GM19372 (cell line): ENCODE data around the gene CDKN2B-AS1.
"Not testable (repeated sequence)": the region's sequence is repeated elsewhere in the genome, so short reads cannot be mapped to it uniquely, and the experiment has no call there.

Source experiments
- ATAC-seq: cut with Tn5 transposase; IDR thresholded peaks from one replicate; pipeline ENCODE4 v1.9.1; 2021; ENCODE audit warnings: mild to moderate bottlenecking, low read depth, moderate library complexity; ENCODE audit not compliant: unreplicated experiment

The CDKN2B-AS1 gene

GRCh38 chr9:21994556-21995005 is at the start of gene CDKN2B-AS1:
Gene CDKN2B-AS1 (plus strand): TSS chr9:21994791.
- ATAC-seq, result peak; percentile 46

- no peak for ATAC-seq
Measured at GRCh38 chr9:21945606-21946005, 49.0 kb upstream of the CDKN2B-AS1 start.

- ATAC-seq, result no peak
Measured at GRCh38 chr9:21958833-21959232, 35.8 kb upstream of the CDKN2B-AS1 start.

GRCh38 chr9:21959268-21959667 is 35.3 kb upstream of the CDKN2B-AS1 start:
- ATAC-seq, result not testable (repeated sequence)

GRCh38 chr9:21961569-21961968 is 33.0 kb upstream of the CDKN2B-AS1 start:
- ATAC-seq, result no peak

- peak; percentile 62 for ATAC-seq
Measured at GRCh38 chr9:21964925-21965385, 29.6 kb upstream of the CDKN2B-AS1 start.

- peak; percentile 83 for ATAC-seq
Measured at GRCh38 chr9:21965401-21965951, 29.1 kb upstream of the CDKN2B-AS1 start.

GRCh38 chr9:21966140-21966851 is 28.3 kb upstream of the CDKN2B-AS1 start:
- no peak for ATAC-seq

- no peak for ATAC-seq
Measured at GRCh38 chr9:21967169-21967568, 27.4 kb upstream of the CDKN2B-AS1 start.

- no peak for ATAC-seq
Measured at GRCh38 chr9:21967702-21968101, 26.9 kb upstream of the CDKN2B-AS1 start.

GRCh38 chr9:21968331-21969010 is 26.1 kb upstream of the CDKN2B-AS1 start:
- ATAC-seq, result no peak

- ATAC-seq, result no peak
Measured at GRCh38 chr9:21969011-21969940, 25.3 kb upstream of the CDKN2B-AS1 start.

GRCh38 chr9:21969951-21970799 is 24.4 kb upstream of the CDKN2B-AS1 start:
- ATAC-seq, result no peak

GRCh38 chr9:21970800-21971640 is 23.6 kb upstream of the CDKN2B-AS1 start:
- ATAC-seq, result no peak

GRCh38 chr9:21972361-21972760 is 22.2 kb upstream of the CDKN2B-AS1 start:
- no peak for ATAC-seq

- no peak for ATAC-seq
Measured at GRCh38 chr9:21974343-21974721, 20.3 kb upstream of the CDKN2B-AS1 start.

- ATAC-seq, result peak; percentile 57
Measured at GRCh38 chr9:21974722-21975409, 19.7 kb upstream of the CDKN2B-AS1 start.

- no peak for ATAC-seq
Measured at GRCh38 chr9:21976334-21976875, 18.2 kb upstream of the CDKN2B-AS1 start.
